H1 (cell line): ENCODE data around the gene RNF212. TPM values are rescaled to one million over a fixed set of nuclear protein-coding genes. Genes with fewer than 3 reads are reported as not detected.

Source experiments
- CTCF ChIA-PET: fragments of 300-600 bp; sonication (Branson Sonifier 250); formaldehyde crosslinking; loops from one replicate; lab custom pipeline; 2021; ENCODE audit not compliant: partially characterized antibody; lab: Charles Lee
- POLR2A ChIA-PET: fragments of 300-600 bp; sonication (Branson Sonifier 250); formaldehyde crosslinking; loops from one replicate; lab custom pipeline; 2021; ENCODE audit warnings: inconsistent platforms; ENCODE audit not compliant: partially characterized antibody; lab: Charles Lee
- DNase-seq, 2 experiments: peaks; one replicate each; pipeline versions ENCODE4 v3.0.0 to v3.0.0-alpha.2; 2010 to 2022; ENCODE audit warnings: low spot score in 2 of 2, low read depth in 1 of 2, mixed read lengths in 1 of 2
- FAIRE-seq: peaks from 2 replicates; lab custom pipeline; 2011; peaks lifted over from hg19 to GRCh38; lab: Jason Lieb, UNC
- H2AFZ ChIP-seq: 2 replicates; pipeline ENCODE4 v1.8.1; 2012; ENCODE audit warnings: low read length, inconsistent platforms
- H2AK5ac ChIP-seq: 2 replicates; pipeline ENCODE4 v1.6.1; 2013; ENCODE audit warnings: low read depth, low read length
- H2BK120ac ChIP-seq: replicated peaks from 2 replicates; pipeline ENCODE3; 2013; ENCODE audit warnings: low read depth, low read length, inconsistent platforms
- H2BK12ac ChIP-seq: 2 replicates; pipeline ENCODE4 v1.6.1; 2013; ENCODE audit warnings: low read depth, low read length
- H2BK15ac ChIP-seq: 2 replicates; pipeline ENCODE4 v1.6.1; 2013; ENCODE audit warnings: low read length
- H2BK20ac ChIP-seq: 2 replicates; pipeline ENCODE4 v1.6.1; 2013; ENCODE audit warnings: low read length
- H2BK5ac ChIP-seq: 2 replicates; pipeline ENCODE4 v1.6.1; 2013; ENCODE audit warnings: low read depth, low read length
- H3K14ac ChIP-seq: 2 replicates; pipeline ENCODE4 v1.6.1; 2013; ENCODE audit warnings: inconsistent platforms; ENCODE audit not compliant: insufficient read length
- H3K18ac ChIP-seq: 2 replicates; pipeline ENCODE4 v1.6.1; 2013; ENCODE audit warnings: low read length; ENCODE audit errors: extremely low read depth
- H3K23ac ChIP-seq: 2 replicates; pipeline ENCODE4 v1.6.1; 2013; ENCODE audit warnings: inconsistent platforms; ENCODE audit not compliant: insufficient read length
- H3K23me2 ChIP-seq: 2 replicates; pipeline ENCODE4 v1.6.1; 2013; ENCODE audit warnings: low read depth, low read length
- H3K27ac ChIP-seq: 2 replicates; pipeline ENCODE4 v1.6.1; 2011; ENCODE audit warnings: low read depth, low read length, inconsistent platforms
- H3K27me3 ChIP-seq, 4 experiments: replicated peaks in 1 of 4; 1 replicate in 1 of 4; 2 replicates in 3 of 4; pipeline versions ENCODE4 v1.6.1 to v1.8.1; 2011 to 2013; ENCODE audit warnings: low read length in 3 of 4, mild to moderate bottlenecking in 3 of 4, inconsistent platforms in 2 of 4, mixed read lengths in 2 of 4, moderate library complexity in 1 of 4; ENCODE audit not compliant: control insufficient read depth in 3 of 4, insufficient read depth in 3 of 4; ENCODE audit errors: extremely low read depth in 1 of 4
- H3K36me3 ChIP-seq, 4 experiments: 2 replicates each; pipeline versions ENCODE4 v1.6.1 to v1.8.1; 2011 to 2013; ENCODE audit warnings: mild to moderate bottlenecking in 4 of 4, low read length in 3 of 4, moderate library complexity in 2 of 4, control low read depth in 1 of 4, inconsistent platforms in 1 of 4; ENCODE audit not compliant: insufficient read depth in 4 of 4, control insufficient read depth in 2 of 4
- H3K4ac ChIP-seq: replicated peaks from 2 replicates; pipeline ENCODE3; 2013; ENCODE audit warnings: low read length, low read depth, mixed read lengths, inconsistent platforms; ENCODE audit not compliant: insufficient read length
- H3K4me1 ChIP-seq, 4 experiments: replicated peaks in 1 of 4; 1 replicate in 1 of 4; 2 replicates in 3 of 4; pipeline versions ENCODE4 v1.6.1 to v1.8.1; 2011 to 2013; ENCODE audit warnings: low read length in 3 of 4, inconsistent platforms in 2 of 4, mixed read lengths in 1 of 4; ENCODE audit not compliant: insufficient read depth in 4 of 4, control insufficient read depth in 3 of 4
- H3K4me2 ChIP-seq, 2 experiments: 2 replicates each; pipeline versions ENCODE4 v1.6.1 to v1.8.1; 2011 to 2013; ENCODE audit warnings: low read depth in 2 of 2, low read length in 2 of 2, control low read depth in 1 of 2, inconsistent platforms in 1 of 2, mild to moderate bottlenecking in 1 of 2; ENCODE audit not compliant: insufficient read depth in 1 of 2
- H3K4me3 ChIP-seq, 4 experiments: fragments of 200-600, 300-600 bp in 1 of 4; sonication (generic), shearing (Covaris generic), sonication (Bioruptor Twin) in 1 of 4; 2 replicates each; pipeline versions ENCODE4 v1.5.1 to v1.8.1; 2011 to 2016; ENCODE audit warnings: low read length in 4 of 4, low read depth in 3 of 4, control low read depth in 2 of 4, inconsistent platforms in 2 of 4, mild to moderate bottlenecking in 2 of 4, mixed read lengths in 1 of 4, moderate library complexity in 1 of 4; ENCODE audit not compliant: insufficient read depth in 2 of 4; ENCODE audit errors: extremely low read depth in 1 of 4
- H3K56ac ChIP-seq: replicated peaks from 2 replicates; pipeline ENCODE3; 2013; ENCODE audit warnings: low read depth, mild to moderate bottlenecking, mixed read lengths, low read length, inconsistent platforms; ENCODE audit not compliant: insufficient read length
- H3K79me1 ChIP-seq: 2 replicates; pipeline ENCODE4 v1.6.1; 2013; ENCODE audit warnings: low read depth, low read length, control low read depth
- H3K79me2 ChIP-seq, 2 experiments: 2 replicates each; pipeline versions ENCODE4 v1.6.1 to v1.8.1; 2012 to 2013; ENCODE audit warnings: low read length in 2 of 2, mild to moderate bottlenecking in 2 of 2, inconsistent platforms in 1 of 2; ENCODE audit not compliant: insufficient read depth in 2 of 2, control insufficient read depth in 1 of 2
- H3K9ac ChIP-seq, 4 experiments: replicated peaks in 1 of 4; 1 replicate in 1 of 4; 2 replicates in 3 of 4; pipeline versions ENCODE4 v1.6.1 to v1.8.1; 2011 to 2013; ENCODE audit warnings: low read depth in 3 of 4, low read length in 3 of 4, control low read depth in 2 of 4, mild to moderate bottlenecking in 2 of 4, moderate library complexity in 2 of 4, inconsistent platforms in 1 of 4; ENCODE audit errors: extremely low read depth in 1 of 4
- H3K9me3 ChIP-seq, 2 experiments: 2 replicates each; pipeline versions ENCODE4 v1.6.1 to v1.8.1; 2012 to 2013; ENCODE audit warnings: mild to moderate bottlenecking in 2 of 2, moderate library complexity in 2 of 2, control low read depth in 1 of 2, inconsistent platforms in 1 of 2, low read depth in 1 of 2, low read length in 1 of 2, mixed read lengths in 1 of 2; ENCODE audit not compliant: insufficient read depth in 2 of 2
- H4K20me1 ChIP-seq, 2 experiments: replicated peaks in 1 of 2; 2 replicates each; pipeline versions ENCODE3 to v1.8.1; 2011 to 2013; ENCODE audit warnings: inconsistent platforms in 2 of 2, low read length in 2 of 2, mild to moderate bottlenecking in 1 of 2; ENCODE audit not compliant: insufficient read depth in 2 of 2, control insufficient read depth in 1 of 2
- H4K5ac ChIP-seq: 2 replicates; pipeline ENCODE4 v1.6.1; 2013; ENCODE audit warnings: low read length, low read depth, mixed read lengths, inconsistent platforms; ENCODE audit not compliant: insufficient read length
- H4K8ac ChIP-seq: 2 replicates; pipeline ENCODE4 v1.8.0; 2013; ENCODE audit warnings: mild to moderate bottlenecking, moderate library complexity, low read length, inconsistent platforms; ENCODE audit not compliant: insufficient read depth; ENCODE audit errors: extremely low read depth
- H4K91ac ChIP-seq: replicated peaks from 2 replicates; pipeline ENCODE3; 2013; ENCODE audit warnings: low read length, mixed read lengths, inconsistent platforms; ENCODE audit not compliant: insufficient read length
- POU5F1 ChIP-seq: IDR thresholded peaks from 2 replicates; pipeline ENCODE4 v1.6.1; 2011; ENCODE audit warnings: low read depth, mild to moderate bottlenecking, low read length, moderate library complexity
- WGBS, 2 experiments: shearing (Covaris generic) in 1 of 2; methylation state at CpG; one replicate each; pipeline versions ENCODE4 v1.1.6 to v1.1.7; 2013 to 2015; ENCODE audit warnings: low lambda C conversion rate in 2 of 2, mixed read lengths in 2 of 2, inconsistent platforms in 1 of 2, low coverage in 1 of 2, missing lambda C conversion rate in 1 of 2; ENCODE audit not compliant: insufficient replicate concordance in 2 of 2, insufficient coverage in 1 of 2, insufficient read length in 1 of 2; ENCODE audit errors: extremely low coverage in 1 of 2, missing lambda C conversion rate in 1 of 2; 5-methylcytosine and 5-hydroxymethylcytosine counted together
- polyA plus RNA-seq, 7 experiments: library from polyadenylated mRNA; depleted of rRNA in 3 of 7; stranded (reverse) in 5 of 7; unstranded in 2 of 7; fragments of >200 nt in 5 of 7; fragments of 200-250 nt in 2 of 7; gene quantifications; 1 replicate in 5 of 7; 2 replicates in 1 of 7; 4 replicates in 1 of 7; pipeline versions ENCODE4 v1.2.1 to v1.2.3, GENCODE V29; 2011 to 2013; ENCODE audit warnings: missing spikeins in 2 of 7, mixed read lengths in 2 of 7
- total RNA-seq: library from RNA; stranded (reverse); fragmentation: NEBNext Ultra II Directional; extraction: Animal tissue kit (Norgen Biotek cat#: 25700); gene quantifications from 2 replicates; pipeline ENCODE4 v1.2.1, GENCODE V29; 2021

Gene RNF212
- total and polyA plus RNA-seq, 2 of the 8 experiments (the other 6 are each of a cell fraction or from before 2014, with no cell fraction given): 3.4 to 5.4 TPM

DNA sequence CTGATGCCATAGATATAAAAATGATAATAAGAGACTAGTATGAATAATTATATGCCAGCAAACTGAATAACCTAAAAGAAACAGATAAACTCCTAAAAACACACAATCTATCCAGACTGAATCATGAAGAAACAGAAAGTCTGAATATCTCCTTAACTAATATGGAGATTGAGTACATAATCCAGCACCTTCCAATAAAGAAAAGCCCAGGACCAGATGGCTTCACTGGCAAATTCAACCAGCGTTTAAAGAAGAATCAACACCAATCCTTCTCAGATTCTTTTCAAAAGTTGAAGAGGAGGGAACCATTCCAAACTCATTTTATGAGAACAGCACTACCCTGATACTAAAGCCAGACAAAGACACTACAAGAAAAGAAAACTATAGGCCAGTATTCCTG lies 26.5 kb upstream of the RNF212 start:
- no peak overlapping the region for H3K14ac ChIP-seq
- no peak overlapping the region for H3K56ac ChIP-seq
- no peak overlapping the region for H2AK5ac ChIP-seq
- H3K23ac ChIP-seq: no peak overlapping the region
- no peak overlapping the region for H3K9ac ChIP-seq
- H2BK120ac ChIP-seq: no peak overlapping the region
- H3K4ac ChIP-seq: no peak overlapping the region
- CTCF ChIA-PET: no interaction called here
- no peak overlapping the region for H4K8ac ChIP-seq
- no peak overlapping the region for H4K5ac ChIP-seq
- H2BK12ac ChIP-seq: no peak overlapping the region
- H3K4me2 ChIP-seq: no peak overlapping the region
- no peak overlapping the region for H4K91ac ChIP-seq
- no peak for DNase-seq
- no peaks in the 10 kb centered on the region for H3K23me2 ChIP-seq
- H2BK15ac ChIP-seq: no peak overlapping the region
- no peak for TF ChIP-seq POU5F1
- FAIRE-seq: no peak
- H3K79me2 ChIP-seq: no peaks in the 10 kb centered on the region
- no peaks in the 10 kb centered on the region for H3K79me1 ChIP-seq
- H2BK20ac ChIP-seq: no peak overlapping the region
- H3K27me3 ChIP-seq: no peaks in the 10 kb centered on the region
- H4K20me1 ChIP-seq: no peaks in the 10 kb centered on the region
- POLR2A ChIA-PET: no interaction called here
- no peak overlapping the region for H3K18ac ChIP-seq
- H3K36me3 ChIP-seq: no peaks in the 10 kb centered on the region
- H3K9me3 ChIP-seq: peaks cover 16% of the 10 kb centered on the region in 2 experiments
- no peaks in the 10 kb centered on the region for H3K4me1 ChIP-seq
- H3K27ac ChIP-seq: no peak overlapping the region
- WGBS, 2 experiments: 82% methylated on average over 1 of the region's 1 CpG; no CpG with 5 or more reads in 1 of the 2 experiments
- H3K4me3 ChIP-seq: no peak overlapping the region
- H2BK5ac ChIP-seq: no peak overlapping the region
- no peak overlapping the region for H2AFZ ChIP-seq
